Right renal cortex interstitium (tissue), 3 donors: ENCODE results near the gene HOXB9. TPM values are rescaled to one million over a fixed set of nuclear protein-coding genes. Genes with fewer than 3 reads are reported as not detected.

Experiments used
- DNase-seq, 3 donors: peaks; one replicate each; pipeline ENCODE4 v3.0.0-alpha.2; 2013; ENCODE audit warnings: low read depth in 3 of 3, low spot score in 2 of 3
- polyA plus RNA-seq, 3 donors: library from polyadenylated mRNA; unstranded; fragments of 120-200 nt; gene quantifications; one replicate each; pipeline ENCODE4 v1.2.1, GENCODE V29; 2013; ENCODE audit not compliant: insufficient read length in 3 of 3

Gene HOXB9
- polyA plus RNA-seq, 3 donors = 51.5 to 70.6 (median 68.4) TPM

DNA sequence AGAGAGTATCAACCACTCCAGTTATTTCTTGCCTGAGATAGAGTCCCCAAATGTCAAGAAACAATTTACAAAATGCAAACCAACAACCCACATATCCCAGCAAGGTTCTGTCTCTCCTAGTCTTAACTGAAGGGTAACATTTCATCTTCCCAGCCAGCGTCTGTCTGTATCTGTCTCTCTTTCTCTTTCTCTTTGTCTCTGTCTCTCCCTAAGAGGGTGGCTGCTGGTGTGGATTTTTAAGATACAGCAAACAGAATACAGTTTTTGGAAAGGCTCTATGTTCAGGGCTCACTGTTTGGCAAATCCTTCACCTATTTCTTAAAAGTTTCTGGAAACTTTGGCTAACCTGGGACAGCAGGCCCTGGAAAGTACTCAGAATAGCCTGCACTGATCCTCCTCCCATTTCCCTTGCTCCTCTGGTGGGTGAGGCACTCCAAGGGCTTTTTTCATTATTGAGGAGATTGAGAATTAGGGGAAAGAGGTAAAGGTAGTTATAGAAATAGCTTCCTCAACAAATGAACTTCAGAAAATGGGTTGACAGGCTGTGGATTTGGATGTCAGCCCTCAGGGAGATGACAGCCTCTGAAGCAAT is 54.2 kb downstream of the HOXB9 start:
- no peak for DNase-seq

Other genes with a start within 250 kb of the HOXB9 start
- gene SKAP1, start 196.1 kb downstream of the HOXB9 start, polyA plus RNA-seq = 10 to 100 TPM; 12.0 to 13.6 (median 13.0) TPM
- gene HOXB1, start 95.3 kb downstream of the HOXB9 start, polyA plus RNA-seq = under 1 TPM; 0.17 to 0.35 (median 0.26) TPM
- 10 to 100 TPM; 38.2 to 49.0 (median 39.4) TPM for gene HOXB2, start 81.2 kb downstream of the HOXB9 start, polyA plus RNA-seq
- gene HOXB4, start 48.0 kb downstream of the HOXB9 start, polyA plus RNA-seq = 1 to 10 TPM; 6.8 to 9.6 (median 7.8) TPM
- gene HOXB3, start 36.1 kb downstream of the HOXB9 start, polyA plus RNA-seq = 100 to 1,000 TPM; 105 to 150 (median 118) TPM
- 10 to 100 TPM; 20.4 to 27.5 (median 20.8) TPM for gene HOXB5, start 32.6 kb downstream of the HOXB9 start, polyA plus RNA-seq
- gene HOXB6, start 21.4 kb downstream of the HOXB9 start, polyA plus RNA-seq = 10 to 100 TPM; 69.6 to 81.4 (median 72.6) TPM
- 10 to 100 TPM; 44.7 to 50.2 (median 48.7) TPM for gene HOXB7, start 15.3 kb downstream of the HOXB9 start, polyA plus RNA-seq
- 10 to 100 TPM; 38.8 to 40.6 (median 39.7) TPM for gene HOXB8, start 11.1 kb downstream of the HOXB9 start, polyA plus RNA-seq
- gene PRAC1, start 96.2 kb upstream of the HOXB9 start, polyA plus RNA-seq = not detected
- not detected for gene PRAC2, start 96.8 kb upstream of the HOXB9 start, polyA plus RNA-seq
- not detected for gene HOXB13, start 102.4 kb upstream of the HOXB9 start, polyA plus RNA-seq
- under 1 TPM; 0.14 to 0.64 (median 0.40) TPM for gene TTLL6, start 190.9 kb upstream of the HOXB9 start, polyA plus RNA-seq
- gene CALCOCO2, start 204.7 kb upstream of the HOXB9 start, polyA plus RNA-seq = 10 to 100 TPM; 88.9 to 97.6 (median 91.8) TPM